ENCODE measurements around the gene DNAAF8. TPM values are rescaled to one million over a fixed set of nuclear protein-coding genes. Genes with fewer than 3 reads are reported as not detected.

Gene DNAAF8
- under 0.01 and 0.28 TPM in 2 replicates for total RNA-seq

GRCh38 chr16:4734063-4734729 lies at the start of gene DNAAF8, which contains the start of gene ANKS3:
Gene DNAAF8 (plus strand): TSS chr16:4734537. CDS start chr16:4736515, 1,978 bp downstream.
Gene ANKS3 (minus strand): TSS chr16:4734271. CDS start chr16:4730149, 4,122 bp downstream.

GRCh38 chr16:4693296-4693955 lies 40.9 kb upstream of the DNAAF8 start, which contains the start of gene NUDT16L1:
Gene NUDT16L1 (plus strand): TSS chr16:4693562. CDS start chr16:4693727, 165 bp downstream.

GRCh38 chr16:4766875-4767628 lies 32.7 kb downstream of the DNAAF8 start, which contains the start of gene ZNF500:
Gene ZNF500 (minus strand): TSS chr16:4767162. CDS start chr16:4765978, 1,184 bp downstream.

GRCh38 chr16:4787627-4788482 lies 53.5 kb downstream of the DNAAF8 start, which contains the start of gene SEPTIN12:
Gene SEPTIN12 (minus strand): TSS chr16:4788345. CDS start chr16:4787645, 700 bp downstream.

GRCh38 chr16:4795181-4795827 lies 61.0 kb downstream of the DNAAF8 start, which contains the start of gene SMIM22:
Gene SMIM22 (plus strand): TSS chr16:4795369. CDS start chr16:4795735, 366 bp downstream.

Other genes starting within 250 kb of the DNAAF8 start
- 12.0 and 33.5 TPM in 2 replicates for gene CDIP1, start 195.8 kb upstream of the DNAAF8 start, total RNA-seq
- gene C16orf96, start 178.2 kb upstream of the DNAAF8 start, total RNA-seq = under 0.01 and 0.14 TPM in 2 replicates
- gene UBALD1, start 119.6 kb upstream of the DNAAF8 start, total RNA-seq = 4.1 and 7.3 TPM in 2 replicates
- 11.3 and 34.5 TPM in 2 replicates for gene MGRN1, start 109.7 kb upstream of the DNAAF8 start, total RNA-seq
- 22.2 and 23.6 TPM in 2 replicates for gene NUDT16L1, start 41.0 kb upstream of the DNAAF8 start, total RNA-seq
- 11.6 and 20.2 TPM in 2 replicates for gene ANKS3, start 266 bp upstream of the DNAAF8 start, total RNA-seq
- gene ZNF500, start 32.6 kb downstream of the DNAAF8 start, total RNA-seq = 5.8 and 8.0 TPM in 2 replicates
- gene SEPTIN12, start 53.8 kb downstream of the DNAAF8 start, total RNA-seq = not detected in 2 replicates
- gene SMIM22, start 60.8 kb downstream of the DNAAF8 start, total RNA-seq = 2.1 and 5.8 TPM in 2 replicates
- 10.9 and 20.9 TPM in 2 replicates for gene ROGDI, start 68.1 kb downstream of the DNAAF8 start, total RNA-seq
- 40.7 and 68.3 TPM in 2 replicates for gene GLYR1, start 112.8 kb downstream of the DNAAF8 start, total RNA-seq
- gene UBN1, start 112.9 kb downstream of the DNAAF8 start, total RNA-seq = 33.2 and 44.3 TPM in 2 replicates
- gene PPL, start 202.6 kb downstream of the DNAAF8 start, total RNA-seq = 199 and 267 TPM in 2 replicates
- 0.14 and 0.34 TPM in 2 replicates for gene SEC14L5, start 223.8 kb downstream of the DNAAF8 start, total RNA-seq

Data from nasal cavity respiratory epithelium epithelial cell of viscerocranial mucosa (primary cell).